HG03575 (cell line): ENCODE results near the gene ZHX3.

Experiments used
- ATAC-seq: cut with Tn5 transposase; IDR thresholded peaks from one replicate; pipeline ENCODE4 v1.9.1; 2021; ENCODE audit not compliant: unreplicated experiment, insufficient number of reproducible peaks, low FRiP score; ENCODE audit errors: extremely low read depth

ZHX3 gene

DNA sequence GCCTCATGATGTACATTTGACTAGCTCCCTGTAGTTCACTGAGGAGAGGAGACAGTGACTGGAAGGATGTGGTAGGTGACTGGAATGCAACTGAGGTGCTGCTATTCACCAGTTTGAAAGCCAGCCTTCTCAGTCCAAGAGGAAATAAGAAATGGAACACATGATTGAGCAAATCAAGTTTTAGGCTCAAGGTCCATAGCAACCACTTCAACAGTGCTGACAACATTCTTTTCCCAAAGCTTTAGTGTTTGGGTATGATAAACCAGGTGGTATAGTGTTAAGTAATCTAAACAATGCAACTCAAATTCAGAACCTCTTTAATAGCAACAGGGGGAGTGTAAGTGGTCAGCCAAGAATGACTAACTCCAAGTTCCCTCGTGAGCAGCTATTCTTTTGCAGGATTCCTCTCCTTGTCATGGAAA is 9.2 kb downstream of the ZHX3 start:
- ATAC-seq, result no peak

- no peak for ATAC-seq
Observed at GRCh38 chr20:41307021-41307420, 10.5 kb downstream of the ZHX3 start.

DNA sequence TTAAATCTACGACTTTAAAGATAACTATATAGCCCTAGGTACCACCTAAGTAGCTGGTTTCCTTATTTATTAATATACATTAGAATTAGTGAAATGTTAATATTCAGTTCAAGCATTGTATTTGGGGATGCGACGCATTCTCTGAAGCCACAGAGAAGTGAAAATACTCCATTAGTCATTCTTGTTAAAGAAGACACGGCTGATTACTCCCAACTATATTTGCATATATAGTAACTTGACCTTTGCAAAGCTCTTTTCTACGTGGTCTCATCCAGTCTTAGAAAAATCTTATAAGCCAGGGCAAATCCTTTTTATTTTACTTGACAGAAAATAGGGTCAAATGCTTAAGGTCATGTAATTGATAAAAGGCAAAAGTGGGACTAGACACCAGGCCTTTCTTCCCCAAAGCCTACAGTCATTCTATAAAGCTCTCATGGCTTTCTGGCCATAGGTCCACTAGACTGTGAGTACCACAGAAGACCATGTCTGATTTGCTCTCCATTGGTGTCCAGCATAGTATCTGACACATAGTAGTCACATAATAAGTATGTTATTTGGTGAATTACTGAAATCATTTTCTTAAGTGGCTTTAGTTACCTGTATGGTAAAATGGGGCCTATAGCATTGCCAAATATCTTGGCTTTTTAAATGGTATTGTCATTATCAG is 11.3 kb downstream of the ZHX3 start:
- peak; percentile 62 for ATAC-seq

GRCh38 chr20:41304424-41305079 is 13.0 kb downstream of the ZHX3 start:
- no peak for ATAC-seq

GRCh38 chr20:41304002-41304401 is 13.5 kb downstream of the ZHX3 start:
- no peak for ATAC-seq

- ATAC-seq, result no peak
Observed at GRCh38 chr20:41300886-41301285, 16.6 kb downstream of the ZHX3 start.

DNA sequence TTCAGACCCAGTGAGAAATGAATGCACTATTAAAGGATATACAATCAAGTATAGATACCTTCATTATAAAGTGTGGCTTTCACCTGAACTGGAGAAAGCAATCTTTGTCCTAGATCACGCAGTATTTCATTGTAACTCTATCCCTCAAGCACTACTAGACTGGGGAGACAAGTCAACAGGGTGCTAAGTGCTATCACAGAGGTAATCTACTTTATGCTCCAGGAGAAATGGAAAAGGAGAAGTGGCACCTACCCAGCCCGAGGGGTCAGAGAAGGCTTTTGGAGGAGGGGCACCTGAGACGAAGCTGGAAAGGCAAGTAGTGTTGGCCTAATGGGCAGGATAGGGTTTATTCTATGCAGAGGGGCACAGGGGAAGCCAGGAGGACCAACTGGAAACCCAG is 17.1 kb downstream of the ZHX3 start:
- no peak for ATAC-seq

DNA sequence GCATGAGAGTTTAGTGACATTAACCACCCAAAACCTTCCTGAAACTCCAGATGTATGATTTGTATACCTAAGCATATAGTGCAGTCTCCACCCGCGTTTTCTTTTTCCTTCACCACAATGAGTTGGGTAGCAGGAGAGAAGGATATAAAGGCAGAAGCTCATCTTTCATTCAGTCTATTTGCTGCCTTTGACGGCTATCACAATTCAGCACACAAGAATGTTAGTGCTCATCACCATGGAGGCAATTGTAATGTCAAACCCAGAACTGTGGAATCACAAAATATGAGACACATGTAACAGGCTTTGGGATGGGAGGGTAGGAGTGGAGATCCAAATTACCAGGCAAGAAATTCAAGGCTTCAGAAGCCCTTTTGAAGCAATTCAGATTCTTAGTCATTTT is 17.6 kb downstream of the ZHX3 start:
- no peak for ATAC-seq

- ATAC-seq, result no peak
Observed at GRCh38 chr20:41293269-41294037, 24.1 kb downstream of the ZHX3 start.

DNA sequence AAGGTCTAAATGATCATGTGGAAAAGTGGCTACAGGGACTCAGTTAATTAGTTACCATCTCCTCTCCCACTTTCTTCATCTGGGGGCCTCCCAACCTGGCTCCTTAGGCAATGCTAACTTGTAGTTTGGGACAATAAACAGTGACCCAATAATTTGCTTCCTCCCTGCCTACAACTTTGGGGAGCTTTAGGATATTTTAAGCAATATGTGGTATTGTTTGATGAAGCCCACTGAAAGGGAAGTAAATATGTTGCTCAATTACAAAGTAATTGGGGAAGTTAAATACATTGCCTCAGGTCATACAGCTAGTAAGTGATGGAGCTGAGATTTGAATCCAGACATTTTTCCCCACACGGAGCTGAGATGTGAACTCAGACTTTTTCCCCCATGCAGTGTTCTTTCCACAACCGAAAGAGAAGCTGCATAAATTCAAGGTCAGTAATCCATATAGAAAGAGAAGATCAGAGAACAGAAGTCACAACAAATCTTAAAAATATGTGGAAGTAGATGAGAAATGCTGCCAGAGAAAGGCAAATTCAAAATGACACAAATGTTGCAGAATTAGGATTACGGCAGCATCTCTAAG is 26.6 kb downstream of the ZHX3 start:
- ATAC-seq, result no peak

GRCh38 chr20:41287327-41287726 is 30.2 kb downstream of the ZHX3 start:
- ATAC-seq, result no peak

GRCh38 chr20:41286240-41286851 is 31.2 kb downstream of the ZHX3 start:
- no peak for ATAC-seq

DNA sequence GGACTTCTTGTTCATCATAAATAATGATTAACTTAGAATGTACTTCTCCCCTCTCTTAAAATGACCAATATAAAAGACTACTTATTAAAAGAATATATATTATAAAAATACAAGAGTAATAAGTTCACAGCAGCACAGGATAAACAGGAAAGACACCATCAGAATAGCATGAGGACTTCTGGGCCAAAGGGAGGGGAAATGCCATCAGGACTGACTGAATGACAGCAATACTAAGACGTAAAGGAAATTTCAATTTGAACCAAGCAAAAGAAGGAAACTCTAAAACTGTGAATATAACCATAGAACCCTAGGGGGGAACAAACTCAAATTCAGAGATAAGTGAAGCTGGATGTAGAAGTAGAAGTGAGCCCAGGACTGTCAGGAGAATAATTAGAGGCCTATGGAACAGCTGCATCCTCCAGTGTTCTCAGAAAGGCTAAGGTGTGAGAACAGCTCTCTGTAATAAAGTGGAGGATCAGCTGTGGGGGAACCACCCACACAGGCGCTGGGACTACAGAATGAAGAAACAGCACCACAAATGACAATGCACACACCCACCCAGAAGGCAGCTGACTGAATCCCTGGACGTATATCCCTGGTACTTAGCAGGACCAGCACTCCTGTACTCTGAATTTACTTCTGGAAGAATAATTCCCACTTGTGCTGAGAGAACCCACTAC is 37.8 kb downstream of the ZHX3 start:
- ATAC-seq, result no peak

DNA sequence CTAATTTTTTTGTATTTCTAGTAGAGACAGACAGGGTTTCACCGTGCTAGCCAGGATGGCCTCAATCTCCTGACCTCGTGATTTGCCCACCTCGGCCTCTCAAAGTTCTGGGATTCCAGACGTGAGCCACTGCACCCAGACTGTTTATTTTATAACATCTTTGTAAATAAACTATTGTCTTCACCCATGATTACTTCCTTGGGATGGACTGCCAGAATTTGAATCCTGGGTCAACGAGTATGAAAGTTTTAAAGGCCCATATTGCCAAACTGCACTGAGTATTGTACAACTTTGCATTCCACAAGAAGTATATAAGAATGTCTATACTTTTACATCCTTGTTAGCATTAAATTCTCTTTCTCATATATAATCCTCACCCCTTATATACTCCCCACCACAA is 38.6 kb downstream of the ZHX3 start:
- no peak for ATAC-seq

- ATAC-seq, result no peak
Observed at GRCh38 chr20:41277049-41277448, 40.5 kb downstream of the ZHX3 start.

DNA sequence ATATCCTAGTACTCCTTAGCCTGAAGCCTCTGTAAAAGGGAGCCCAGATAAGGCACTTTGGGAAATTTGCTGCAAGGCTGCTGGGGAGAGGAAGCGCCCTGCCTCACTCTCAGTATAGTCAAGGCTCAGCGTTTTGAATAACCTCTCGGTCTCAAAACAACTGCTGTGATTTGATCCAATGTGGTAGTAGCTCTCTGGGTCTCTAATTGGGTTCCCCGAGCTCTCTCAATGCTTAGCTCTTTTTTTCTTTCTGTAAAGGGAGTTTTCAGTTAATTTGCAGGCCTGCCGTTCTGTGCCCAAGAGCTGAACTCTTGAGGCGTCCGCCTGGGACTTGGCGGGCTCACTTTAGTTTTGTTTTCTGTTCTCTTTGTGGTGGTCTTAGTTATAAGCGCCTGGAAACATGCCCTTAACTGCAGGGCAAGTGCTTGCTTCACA is 41.2 kb downstream of the ZHX3 start:
- no peak for ATAC-seq

DNA sequence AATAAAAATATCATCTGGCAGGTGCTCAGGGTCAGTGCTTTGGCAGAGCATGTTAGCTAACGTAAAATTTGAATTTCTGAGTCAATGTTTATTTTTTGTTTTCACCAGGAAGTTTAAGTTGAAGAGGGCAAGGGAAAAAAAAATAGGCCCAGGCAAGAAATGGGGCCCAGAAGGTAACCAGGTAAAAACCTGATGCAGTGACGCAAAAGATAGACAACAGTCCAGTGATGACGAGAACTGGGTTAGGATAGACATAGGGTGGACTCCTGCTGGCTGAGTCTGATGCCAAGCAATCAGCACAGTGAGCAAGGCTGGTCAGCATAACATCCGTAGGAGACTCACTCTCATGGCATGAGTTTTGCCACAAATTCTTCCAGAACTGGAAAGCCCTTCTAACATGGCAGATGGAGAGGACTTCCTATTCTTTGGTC is 42.2 kb downstream of the ZHX3 start:
- ATAC-seq, result no peak

DNA sequence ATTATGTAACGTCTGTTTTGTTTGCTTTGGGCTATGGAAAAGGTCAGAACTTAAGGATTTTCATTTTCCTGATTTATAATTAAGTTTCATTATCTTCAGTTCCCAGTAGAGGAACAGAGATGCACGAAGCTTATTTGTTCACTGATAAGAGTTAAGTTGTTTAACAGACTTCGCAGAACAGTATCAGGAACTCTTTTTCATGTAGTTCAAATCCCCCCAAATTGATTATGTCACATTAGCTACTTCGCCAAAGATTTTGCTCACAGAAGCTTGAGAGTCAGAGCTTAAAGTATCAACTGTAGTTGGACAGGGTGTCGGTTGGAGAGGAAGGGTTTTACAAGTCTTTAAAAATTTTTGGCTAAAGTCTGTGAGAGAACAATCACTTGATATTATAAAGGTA is 43.4 kb downstream of the ZHX3 start:
- ATAC-seq, result no peak

DNA sequence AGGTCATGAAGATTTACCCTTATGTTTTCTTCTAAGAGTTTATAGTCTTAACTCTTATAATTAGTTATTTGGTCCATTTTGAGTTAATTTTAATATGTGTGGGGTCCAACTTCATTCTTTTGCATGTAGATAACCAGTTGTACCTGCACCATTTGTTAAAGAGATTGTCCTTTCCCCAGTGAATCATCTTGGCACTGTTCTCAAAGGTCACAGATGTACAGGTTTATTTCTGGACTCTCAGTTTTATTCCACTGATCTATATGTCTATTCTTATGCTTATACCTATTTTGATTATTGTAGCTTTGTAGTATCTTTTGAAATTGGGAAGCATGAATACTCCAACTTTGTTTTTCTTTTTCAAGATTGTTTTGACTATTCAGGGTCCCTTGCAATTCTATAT is 44.1 kb downstream of the ZHX3 start:
- ATAC-seq, result no peak
